ENCODE data around the gene KIFAP3. TPM values are rescaled to one million over a fixed set of nuclear protein-coding genes. Genes with fewer than 3 reads are reported as not detected.

The KIFAP3 gene
- total and polyA plus RNA-seq, 9 donors: 16.1 to 35.5 (median 31.4) TPM

DNA sequence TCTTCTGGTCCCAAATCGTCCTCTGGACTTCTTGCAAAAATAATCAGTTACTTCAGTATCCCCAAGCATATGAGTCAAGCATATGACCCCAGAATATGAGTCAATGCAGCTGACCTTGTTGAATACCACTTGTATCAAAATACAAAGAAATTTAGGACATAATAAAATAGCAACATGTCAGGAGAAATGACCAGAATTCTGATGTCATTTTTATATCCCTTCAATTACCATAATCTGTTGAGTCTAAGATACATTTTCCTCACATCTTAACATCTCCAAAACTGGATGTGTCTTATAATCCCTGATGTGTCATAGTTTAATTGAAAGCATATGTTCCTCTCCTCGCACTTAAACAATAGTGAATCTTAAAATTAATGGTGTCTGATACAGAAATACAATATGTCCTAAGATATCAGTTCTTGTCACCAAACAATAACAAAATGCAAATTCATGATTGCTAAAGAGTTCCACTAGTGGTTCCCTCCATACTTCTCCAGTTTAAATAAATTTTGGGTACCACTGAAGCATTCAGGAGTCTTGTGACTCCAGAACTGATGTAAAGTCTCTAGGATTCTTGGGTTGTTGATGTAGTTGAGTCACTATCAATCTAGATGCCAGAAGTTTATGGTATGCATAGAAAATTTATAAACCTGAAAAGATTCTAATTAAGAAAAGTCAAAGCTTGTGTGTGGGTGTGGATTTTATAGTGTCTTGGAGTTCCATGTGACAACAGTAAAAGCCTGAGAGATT, 41.8 kb downstream of the KIFAP3 start:
- Histone ChIP-seq H3K27ac (no peak overlapping the region), H3K4me3 (no peak overlapping the region), H3K36me3 (no peaks in the 10 kb centered on the region), H3K4me1 (ENCODE audit: insufficient read depth) (no peaks in the 10 kb centered on the region), H3K9me3 (no peaks in the 10 kb centered on the region), H3K27me3 (peaks cover 3% of the 10 kb centered on the region)
- TF ChIP-seq POLR2A (IDR thresholded peaks at IDR 0.05) (no peak), EP300 (IDR thresholded peaks at IDR 0.05) (no peak)
- TF ChIP-seq, protein P1, sequence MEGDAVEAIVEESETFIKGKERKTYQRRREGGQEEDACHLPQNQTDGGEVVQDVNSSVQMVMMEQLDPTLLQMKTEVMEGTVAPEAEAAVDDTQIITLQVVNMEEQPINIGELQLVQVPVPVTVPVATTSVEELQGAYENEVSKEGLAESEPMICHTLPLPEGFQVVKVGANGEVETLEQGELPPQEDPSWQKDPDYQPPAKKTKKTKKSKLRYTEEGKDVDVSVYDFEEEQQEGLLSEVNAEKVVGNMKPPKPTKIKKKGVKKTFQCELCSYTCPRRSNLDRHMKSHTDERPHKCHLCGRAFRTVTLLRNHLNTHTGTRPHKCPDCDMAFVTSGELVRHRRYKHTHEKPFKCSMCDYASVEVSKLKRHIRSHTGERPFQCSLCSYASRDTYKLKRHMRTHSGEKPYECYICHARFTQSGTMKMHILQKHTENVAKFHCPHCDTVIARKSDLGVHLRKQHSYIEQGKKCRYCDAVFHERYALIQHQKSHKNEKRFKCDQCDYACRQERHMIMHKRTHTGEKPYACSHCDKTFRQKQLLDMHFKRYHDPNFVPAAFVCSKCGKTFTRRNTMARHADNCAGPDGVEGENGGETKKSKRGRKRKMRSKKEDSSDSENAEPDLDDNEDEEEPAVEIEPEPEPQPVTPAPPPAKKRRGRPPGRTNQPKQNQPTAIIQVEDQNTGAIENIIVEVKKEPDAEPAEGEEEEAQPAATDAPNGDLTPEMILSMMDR (IDR thresholded peaks at IDR 0.05): no peak
- no peak for DNase-seq
- intact Hi-C loops (cut with DNase I): no loop called here
- 56 to 58% (median 57%) methylated on average over 2 of the region's 2 CpGs for WGBS, 3 donors

DNA sequence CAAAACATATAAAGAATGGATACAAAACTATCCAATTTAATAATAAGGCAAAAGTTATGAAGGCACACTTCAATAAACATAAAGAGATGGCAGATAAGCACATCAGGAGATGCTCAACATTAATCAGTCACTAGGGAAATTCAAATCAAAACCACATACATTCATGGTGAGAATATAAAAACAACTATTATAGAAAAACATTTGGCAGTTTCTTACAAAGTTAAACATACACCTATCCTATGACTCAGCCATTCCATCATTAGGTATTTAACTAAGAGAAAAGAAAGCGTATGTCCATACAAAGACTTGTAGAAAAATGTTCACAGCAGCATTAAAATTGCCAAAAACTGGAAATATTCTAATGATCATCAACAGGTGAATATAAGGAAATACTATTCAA, 44.3 kb downstream of the KIFAP3 start:
- WGBS, 3 donors: 51 to 97% (median 96%) methylated on average over 1 of the region's 1 CpG
- H3K27me3 ChIP-seq: peaks cover 3% of the 10 kb centered on the region
- DNase-seq: no peak
- H3K36me3 ChIP-seq: no peaks in the 10 kb centered on the region
- TF ChIP-seq EP300 (IDR thresholded peaks at IDR 0.05): no peak
- TF ChIP-seq POLR2A (IDR thresholded peaks at IDR 0.05): no peak
- TF ChIP-seq, protein P1 (IDR thresholded peaks at IDR 0.05): no peak
- H3K9me3 ChIP-seq: no peaks in the 10 kb centered on the region
- H3K4me3 ChIP-seq: no peak overlapping the region
- no peaks in the 10 kb centered on the region for H3K4me1 ChIP-seq (ENCODE audit: insufficient read depth)
- intact Hi-C loops (cut with DNase I): no loop called here
- no peak overlapping the region for H3K27ac ChIP-seq

DNA sequence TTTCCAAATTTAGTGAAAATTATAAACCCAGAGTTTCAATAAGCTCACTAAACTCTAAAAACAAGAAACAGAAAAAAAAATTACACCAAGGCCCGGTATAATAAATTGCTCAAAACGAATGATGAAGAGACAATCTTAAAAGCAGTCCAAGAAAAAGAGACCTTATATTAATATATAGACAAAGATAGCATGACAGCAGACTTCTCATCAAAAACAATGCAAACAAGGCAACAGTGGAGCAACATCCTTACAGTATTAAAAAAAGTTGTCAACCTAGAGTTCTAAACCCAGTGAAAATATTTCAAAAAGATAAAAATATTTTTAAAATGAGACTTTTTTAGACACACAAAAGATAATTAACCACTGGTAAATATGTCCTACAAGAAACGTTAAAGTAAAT, 46.7 kb downstream of the KIFAP3 start:
- H3K9me3 ChIP-seq: no peaks in the 10 kb centered on the region
- no peak for DNase-seq
- TF ChIP-seq EP300 (IDR thresholded peaks at IDR 0.05): no peak
- no peak for TF ChIP-seq POLR2A (IDR thresholded peaks at IDR 0.05)
- TF ChIP-seq, protein P1 (IDR thresholded peaks at IDR 0.05): no peak
- peaks cover 3% of the 10 kb centered on the region for H3K27me3 ChIP-seq
- no peak overlapping the region for H3K4me3 ChIP-seq
- H3K36me3 ChIP-seq: no peaks in the 10 kb centered on the region
- H3K27ac ChIP-seq: no peak overlapping the region
- no peaks in the 10 kb centered on the region for H3K4me1 ChIP-seq (ENCODE audit: insufficient read depth)
- intact Hi-C loops (cut with DNase I): no loop called here
- 94 to 95% (median 95%) methylated on average over 3 of the region's 3 CpGs for WGBS, 3 donors

DNA sequence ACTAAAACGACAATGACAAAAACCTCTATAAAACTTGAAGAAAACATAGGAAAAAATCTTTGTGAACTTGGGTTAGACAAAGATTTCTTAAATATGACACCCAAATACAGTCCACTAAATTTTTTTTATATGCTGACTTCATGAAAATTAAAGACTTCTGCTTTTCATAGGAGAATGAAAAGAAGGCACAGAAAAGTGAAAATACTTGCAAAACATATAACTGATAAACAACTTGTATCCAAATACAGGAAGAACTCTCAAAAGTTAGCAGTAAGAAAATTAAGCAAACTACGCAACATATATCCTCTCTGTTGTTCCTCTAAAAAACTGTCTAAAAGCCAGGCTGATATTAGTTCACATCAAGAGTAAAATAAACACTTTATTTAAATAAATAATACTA, 53.6 kb downstream of the KIFAP3 start:
- Histone ChIP-seq H3K4me3 (no peak overlapping the region), H3K36me3 (no peaks in the 10 kb centered on the region), H3K9me3 (no peaks in the 10 kb centered on the region), H3K4me1 (ENCODE audit: insufficient read depth) (no peaks in the 10 kb centered on the region), H3K27ac (no peak overlapping the region), H3K27me3 (no peaks in the 10 kb centered on the region)
- no peak for TF ChIP-seq EP300 (IDR thresholded peaks at IDR 0.05)
- no peak for TF ChIP-seq POLR2A (IDR thresholded peaks at IDR 0.05)
- TF ChIP-seq, protein P1 (IDR thresholded peaks at IDR 0.05): no peak
- intact Hi-C loops (cut with DNase I): no loop called here
- DNase-seq: no peak
- WGBS, 3 donors: 70 to 93% (median 75%) methylated on average over 2 of the region's 2 CpGs
